Stimulated activated CD8-positive, alpha-beta memory T cell treated with anti-CD3 and anti-CD28 coated beads, Interleukin-12 subunit alpha, Interleukin-12 subunit beta, amount 100 ng/mL, for 4 hours (primary cell): ENCODE data around the gene AVP.
"Not testable (repeated sequence)": the region's sequence is repeated elsewhere in the genome, so short reads cannot be mapped to it uniquely, and the experiment has no call there.

Source experiments
- DNase-seq: peaks from one replicate; pipeline ENCODE4 v3.0.0-alpha.2; 2020; ENCODE audit warnings: low read depth

AVP gene, protein sequence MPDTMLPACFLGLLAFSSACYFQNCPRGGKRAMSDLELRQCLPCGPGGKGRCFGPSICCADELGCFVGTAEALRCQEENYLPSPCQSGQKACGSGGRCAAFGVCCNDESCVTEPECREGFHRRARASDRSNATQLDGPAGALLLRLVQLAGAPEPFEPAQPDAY

DNA sequence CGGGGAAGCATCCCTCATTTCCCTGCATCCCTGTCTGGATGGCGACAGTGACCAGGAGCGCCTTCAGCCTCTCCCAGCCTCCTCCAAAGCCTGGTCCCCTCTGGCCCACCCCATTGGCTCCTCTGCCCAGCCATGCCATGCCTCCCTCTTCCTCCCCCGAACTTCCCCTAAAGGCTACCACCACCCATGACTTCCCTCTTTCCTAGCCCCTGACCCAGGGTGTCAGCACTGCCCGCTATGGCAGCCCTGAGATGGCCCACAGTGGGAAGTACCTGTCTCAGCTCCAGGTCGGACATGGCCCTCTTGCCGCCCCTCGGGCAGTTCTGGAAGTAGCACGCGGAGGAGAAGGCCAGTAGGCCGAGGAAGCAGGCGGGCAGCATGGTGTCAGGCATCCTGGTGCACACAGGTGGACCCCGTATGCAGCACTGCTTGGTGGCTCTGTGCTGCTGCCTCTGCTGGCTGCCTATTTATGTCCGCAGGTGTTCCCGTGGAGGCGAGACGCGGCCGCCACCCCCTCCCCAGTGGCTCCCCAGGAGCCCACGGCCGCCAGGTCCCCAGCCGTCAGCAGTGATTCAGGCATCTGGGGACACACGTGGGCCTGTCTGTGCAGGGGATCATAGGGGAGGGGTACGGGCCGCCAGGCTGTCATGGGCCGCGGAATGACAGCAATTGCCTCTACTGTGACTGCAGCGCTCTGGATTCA lies at the start of gene AVP:
Gene AVP (minus strand): TSS at position 442 of the 703 bp plus-strand sequence. CDS start 50 bp downstream, at position 392.
- no peak for DNase-seq

DNA sequence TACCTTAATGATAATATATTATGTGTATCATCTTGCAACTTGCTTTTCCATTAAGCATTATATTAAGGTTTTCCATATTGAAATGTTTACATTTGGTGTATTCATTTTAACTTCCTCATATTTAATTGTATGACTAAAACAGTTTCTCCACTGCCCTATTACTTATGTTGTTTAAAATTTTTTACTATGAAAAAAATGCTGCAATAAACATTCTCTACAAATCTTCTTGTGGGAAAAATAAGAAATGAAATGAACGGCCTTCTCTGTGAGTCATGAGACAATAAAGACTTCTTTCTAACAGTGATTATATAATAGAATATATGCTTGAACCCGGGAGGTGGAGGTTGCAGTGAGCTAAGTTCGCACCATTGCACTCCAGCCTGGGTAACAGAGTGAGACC lies 49.6 kb upstream of the AVP start:
- DNase-seq = no peak

DNA sequence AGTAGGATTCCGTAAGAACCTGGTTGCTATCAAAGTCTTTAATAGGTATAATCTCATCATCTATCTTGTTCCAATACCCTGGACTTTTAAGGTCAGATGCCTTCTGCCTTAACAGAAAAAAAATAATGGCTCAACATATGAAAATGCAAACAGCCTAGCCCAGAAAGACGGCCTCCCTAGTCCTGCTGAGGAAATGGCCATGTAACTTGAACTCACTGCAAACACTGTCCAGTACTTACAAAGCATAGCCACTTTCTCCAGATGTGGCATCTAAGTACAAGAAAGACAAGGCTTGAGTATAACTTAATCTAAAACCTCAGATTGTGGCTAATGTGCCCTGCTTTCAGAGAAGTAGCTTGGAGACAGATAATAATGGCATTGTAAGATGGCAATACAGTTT lies 48.6 kb upstream of the AVP start:
- DNase-seq = no peak

DNA sequence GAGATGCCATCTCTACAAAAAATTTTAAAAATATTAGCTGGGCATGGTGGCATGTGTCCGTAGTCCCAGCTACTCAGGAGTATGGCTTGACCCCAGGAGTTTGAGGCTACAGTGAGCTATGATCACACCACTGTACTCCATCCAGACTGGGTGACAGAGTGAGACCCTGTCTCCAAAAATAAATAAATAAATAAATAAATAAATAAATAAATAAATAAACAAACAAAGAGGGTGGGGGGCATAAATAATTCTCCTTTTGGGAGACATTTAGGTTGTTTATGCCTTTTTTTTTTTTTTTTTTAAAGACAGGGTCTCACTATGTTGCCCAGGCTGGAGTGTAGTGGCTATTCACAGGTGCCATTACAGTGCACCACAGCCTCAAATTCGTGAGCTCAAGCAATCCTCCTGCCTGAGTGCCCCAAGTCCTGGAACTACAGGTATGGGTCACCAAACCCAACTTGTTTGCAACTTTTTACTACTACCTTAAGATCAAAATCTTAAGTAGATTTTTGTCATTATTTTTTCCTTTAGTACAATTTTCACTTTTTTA lies 45.6 kb upstream of the AVP start:
- no peak for DNase-seq

DNA sequence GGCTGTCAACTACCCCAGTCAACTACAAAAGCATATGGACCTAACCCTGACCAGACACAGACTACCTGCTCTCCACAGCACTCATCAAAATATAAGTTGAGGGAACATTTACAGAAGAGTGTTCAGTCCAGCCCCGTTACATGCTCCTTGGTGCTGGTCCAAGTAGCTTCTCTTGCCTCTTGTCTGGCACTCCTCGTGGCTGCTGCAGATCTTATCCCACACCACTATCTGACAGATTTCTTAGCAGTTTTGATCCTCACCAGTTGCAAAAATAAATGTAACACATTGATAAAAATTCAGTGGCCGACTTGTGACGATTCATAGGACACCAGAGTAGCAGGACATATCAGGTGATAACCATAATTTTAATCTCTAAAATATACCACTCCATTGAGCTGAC lies 44.6 kb upstream of the AVP start:
- DNase-seq = no peak

DNA sequence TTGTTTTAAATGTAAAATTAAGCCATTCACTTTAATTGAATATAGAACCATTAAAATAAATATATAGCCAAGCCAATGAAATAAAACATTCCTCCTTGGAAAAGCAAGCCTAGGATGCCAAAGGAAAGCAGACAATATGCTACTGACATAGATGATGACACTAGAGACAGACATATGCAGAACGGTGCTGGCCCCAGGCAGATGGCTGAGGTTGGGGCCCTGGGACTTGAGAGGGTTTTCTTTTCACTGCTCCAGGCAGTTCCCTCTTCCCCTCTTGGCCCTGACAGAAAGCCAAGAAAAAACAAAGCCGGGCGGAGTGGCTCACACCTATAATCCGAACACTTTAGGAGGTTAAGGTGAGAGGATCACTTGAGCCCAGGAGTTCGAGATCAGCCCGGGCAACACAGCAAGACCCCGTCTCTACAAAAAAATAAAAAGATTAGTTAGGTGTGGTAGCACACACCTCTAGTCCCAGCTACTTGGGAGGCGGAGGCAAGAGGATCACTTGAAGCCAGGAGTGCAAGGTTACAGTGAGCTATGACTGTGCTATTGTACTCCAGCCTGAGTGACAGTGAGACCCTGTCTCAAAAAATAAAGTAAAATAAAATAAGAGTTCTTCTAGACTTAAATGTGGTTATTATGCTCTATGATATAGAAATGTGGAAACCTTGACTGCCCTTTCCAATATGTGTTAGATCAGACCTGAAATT lies 43.9 kb upstream of the AVP start:
- no peak for DNase-seq

DNA sequence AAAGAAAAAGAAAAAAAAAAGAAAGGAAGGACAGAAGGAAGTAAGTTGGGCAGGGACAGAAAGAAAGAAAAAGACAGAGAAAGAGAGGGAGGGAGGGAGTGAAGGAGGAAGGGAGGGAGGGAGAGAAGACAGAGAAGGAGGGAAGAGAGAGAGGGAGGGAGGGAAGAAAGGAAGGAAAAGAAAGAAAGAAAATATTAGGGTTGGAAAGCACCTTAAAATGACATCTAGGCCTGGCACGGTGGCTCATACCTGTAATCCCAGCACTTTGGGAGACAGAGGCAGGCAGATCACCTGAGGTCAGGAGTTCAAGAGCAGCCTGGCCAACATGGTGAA lies 42.0 kb upstream of the AVP start:
- DNase-seq = no peak

DNA sequence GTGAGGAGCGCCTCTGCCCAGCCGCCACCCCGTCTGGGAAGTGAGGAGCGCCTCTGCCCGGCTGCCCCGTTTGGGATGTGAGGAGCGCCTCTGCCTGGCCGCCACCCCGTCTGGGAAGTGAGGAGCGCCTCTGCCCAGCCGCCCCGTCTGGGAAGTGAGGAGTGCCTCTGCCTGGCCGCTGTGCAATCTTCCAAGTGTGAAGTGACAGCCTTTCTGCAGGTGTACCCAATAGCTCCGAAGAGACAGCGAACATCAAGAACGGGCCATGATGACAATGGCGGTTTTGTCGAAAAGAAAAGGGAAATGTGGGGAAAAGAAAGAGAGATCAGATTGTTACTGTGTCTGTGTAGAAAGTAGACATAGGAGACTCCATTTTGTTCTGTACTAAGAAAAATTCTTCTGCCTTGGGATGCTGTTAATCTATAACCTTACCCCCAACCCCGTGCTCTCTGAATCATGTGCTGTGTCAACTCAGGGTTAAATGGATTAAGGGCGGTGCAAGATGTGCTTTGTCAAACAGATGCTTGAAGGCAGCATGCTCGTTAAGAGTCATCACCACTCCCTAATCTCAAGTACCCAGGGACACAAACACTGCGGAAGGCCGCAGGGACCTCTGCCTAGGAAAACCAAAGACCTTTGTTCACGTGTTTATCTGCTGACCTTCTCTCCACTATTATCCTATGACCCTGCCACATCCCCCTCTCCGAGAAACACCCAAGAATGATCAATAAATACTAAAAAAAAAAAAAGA lies 41.4 kb upstream of the AVP start:
- not testable (repeated sequence) for DNase-seq

DNA sequence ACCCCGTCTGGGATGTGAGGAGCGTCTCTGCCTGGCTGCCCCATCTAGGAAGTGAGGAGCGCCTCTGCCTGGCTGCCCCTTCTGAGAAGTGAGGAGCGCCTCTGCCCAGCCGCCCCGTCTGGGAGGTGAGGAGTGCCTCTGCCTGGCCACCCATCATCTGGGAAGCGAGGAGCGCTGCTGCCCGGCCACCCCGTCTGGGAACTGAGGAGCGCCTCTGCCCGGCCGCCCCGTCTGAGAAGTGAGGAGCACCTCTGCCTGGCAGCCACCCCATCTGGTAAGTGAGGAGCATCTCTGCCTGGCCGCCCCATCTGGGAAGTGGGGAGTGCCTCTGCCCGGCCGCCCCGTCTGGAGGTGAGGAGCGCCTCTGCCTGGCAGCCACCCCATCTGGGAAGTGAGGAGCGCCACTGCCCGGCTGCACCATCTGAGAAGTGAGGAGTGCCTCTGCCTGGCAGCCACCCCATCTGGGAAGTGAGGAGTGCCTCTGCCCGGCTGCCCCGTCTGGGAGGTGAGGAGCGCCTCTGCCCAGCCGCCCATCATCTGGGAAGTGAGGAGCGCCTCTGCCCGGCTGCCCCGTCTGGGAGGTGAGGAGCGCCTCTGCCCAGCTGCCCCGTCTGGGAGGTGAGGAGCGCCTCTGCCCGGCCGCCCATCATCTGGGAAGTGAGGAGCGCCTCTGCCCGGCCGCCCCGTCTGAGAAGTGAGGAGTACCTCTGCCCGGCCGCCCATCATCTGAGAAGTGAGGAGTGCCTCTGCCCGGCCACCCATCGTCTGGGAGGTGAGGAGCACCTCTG lies 40.4 kb upstream of the AVP start:
- not testable (repeated sequence) for DNase-seq

DNA sequence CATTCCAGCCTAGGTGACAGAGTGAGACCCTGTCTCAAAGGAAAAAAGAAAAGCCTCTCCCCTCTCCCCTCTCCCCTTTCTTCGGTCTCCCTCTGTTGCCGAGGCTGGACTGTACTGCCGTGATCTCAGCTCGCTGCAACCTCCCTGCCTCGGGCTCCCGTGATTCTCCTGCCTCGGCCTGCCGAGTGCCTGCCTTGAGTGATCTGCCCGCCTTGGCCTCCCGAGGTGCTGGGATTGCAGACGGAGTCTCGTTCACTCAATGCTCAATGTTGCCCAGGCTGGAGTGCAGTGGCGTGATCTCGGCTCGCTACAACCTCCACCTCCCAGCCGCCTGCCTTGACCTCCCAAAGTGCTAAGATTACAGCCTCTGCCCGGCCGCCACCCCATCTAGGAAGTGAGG lies 39.6 kb upstream of the AVP start:
- not testable (repeated sequence) for DNase-seq

DNA sequence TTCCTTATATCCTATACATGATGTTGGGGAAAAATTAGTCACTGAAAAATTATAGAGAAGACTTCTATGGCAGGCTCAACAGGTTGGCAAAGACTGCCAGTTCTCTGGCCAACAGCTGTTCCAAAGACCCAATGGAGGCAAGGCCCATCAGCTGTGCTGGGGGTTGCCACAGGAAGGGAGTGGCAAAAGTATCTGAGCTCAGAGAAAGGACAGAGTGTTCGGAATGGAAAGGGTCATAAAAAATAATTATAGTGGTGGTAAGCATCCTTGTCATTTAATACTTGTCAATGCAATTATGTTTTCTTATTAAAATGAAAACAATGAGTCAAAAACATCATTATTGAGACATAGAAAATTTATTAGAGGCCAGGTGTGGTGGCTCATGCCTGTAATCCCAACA lies 39.0 kb upstream of the AVP start:
- no peak for DNase-seq

DNA sequence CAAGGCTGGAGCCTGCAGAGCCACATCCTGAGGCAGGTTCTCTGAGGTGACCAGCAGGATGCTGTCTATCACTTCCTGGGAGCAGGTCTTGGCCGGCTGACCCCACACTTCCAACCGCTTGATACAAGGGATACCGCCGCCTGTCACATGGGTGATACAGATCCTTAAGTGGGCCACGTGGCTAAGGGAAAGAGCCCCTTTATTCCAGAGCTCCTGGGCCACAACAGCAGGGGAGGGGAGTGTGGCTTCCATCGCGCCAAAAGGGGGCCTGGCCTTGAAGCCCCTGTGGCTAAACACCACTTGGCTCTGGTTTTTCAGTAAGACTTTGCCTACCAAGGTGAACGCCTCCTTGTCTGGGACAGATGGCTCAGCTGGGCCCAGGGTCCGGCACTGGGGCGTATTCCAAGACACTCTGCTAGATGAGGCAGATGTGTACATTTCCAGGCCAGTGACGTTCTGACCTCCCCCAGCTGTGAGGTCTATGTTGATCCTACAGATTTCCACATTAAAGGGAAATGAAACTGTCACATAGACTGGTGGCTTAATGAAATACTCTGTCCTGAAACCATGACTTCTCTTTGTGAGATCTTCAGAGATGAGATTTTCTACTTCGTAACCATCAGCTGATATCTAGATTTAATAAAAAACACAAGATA lies 37.6 kb upstream of the AVP start:
- no peak for DNase-seq

DNA sequence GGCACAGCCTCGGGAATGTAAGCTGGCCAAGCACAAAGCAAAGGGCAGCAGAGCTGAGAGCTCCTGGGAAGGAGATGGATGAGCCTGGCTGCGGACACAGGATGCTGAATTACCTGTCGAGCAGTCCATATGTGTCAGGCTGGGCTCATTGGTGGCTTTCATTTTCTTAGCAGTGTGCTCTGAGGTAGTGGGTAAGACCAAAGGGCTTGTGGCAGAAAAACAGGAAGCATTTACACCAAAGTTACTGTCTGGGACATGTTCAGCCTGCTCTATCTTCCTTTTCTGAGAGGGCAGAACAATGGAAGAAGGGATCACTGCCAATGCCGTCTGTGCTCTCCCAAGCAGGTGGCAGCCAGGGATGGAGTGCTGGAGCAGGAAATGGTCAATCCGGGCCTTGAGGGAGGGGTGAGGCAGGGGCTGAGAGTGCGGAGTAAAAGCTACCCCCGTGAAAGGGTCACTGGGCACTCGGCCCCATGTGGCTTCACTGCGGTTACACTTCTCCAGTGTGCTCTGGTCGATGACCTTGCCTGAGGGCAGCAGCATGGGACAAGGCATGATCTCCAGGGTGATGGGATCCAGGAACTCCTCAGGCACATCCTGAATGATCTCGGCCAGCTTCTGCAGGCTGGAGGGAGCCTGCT lies 36.9 kb upstream of the AVP start:
- DNase-seq = no peak

DNA sequence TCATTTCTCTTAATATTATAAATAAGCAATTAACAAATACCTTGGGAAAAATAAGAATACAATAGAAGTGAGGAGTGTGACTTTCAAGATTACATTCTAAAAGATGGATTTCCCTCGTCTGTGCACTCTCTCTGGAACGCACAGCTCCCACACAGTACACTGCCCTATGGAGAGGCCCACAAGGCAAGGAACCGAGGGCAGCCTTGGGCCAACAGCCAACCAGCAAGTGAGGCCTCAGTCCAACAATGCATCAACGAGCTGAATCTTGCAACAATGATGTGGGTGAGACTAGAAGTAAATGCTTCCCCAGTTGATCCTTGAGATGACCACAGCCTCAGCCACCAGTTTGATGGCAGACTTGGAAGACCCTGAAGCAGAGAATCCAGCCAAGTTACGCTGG lies 34.5 kb upstream of the AVP start:
- no peak for DNase-seq

DNA sequence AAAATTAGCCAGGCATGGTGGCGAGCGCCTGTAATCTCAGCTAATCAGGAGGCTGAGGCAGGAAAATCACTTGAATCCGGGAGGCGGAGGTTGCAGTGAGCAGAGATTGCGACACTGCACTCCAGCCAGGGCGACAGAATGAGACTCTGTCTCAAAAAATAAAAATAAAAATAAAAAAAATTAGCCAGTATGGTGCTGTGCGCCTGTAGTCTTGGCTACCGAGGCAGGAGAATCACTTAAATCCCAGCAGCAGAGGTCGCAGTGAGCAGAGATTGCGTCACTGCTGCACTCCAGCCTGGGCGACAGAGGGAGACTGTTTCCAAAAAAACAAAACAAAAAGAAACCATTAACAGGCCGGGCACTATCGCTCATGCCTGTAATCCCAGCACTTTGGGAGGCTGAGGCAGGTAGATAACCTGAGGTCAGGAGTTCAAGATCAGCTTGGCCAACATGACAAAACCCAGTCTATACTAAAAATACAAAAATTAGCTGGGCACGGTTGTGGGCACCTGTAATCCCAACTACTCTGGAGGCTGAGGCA lies 33.4 kb upstream of the AVP start:
- DNase-seq = not testable (repeated sequence)

DNA sequence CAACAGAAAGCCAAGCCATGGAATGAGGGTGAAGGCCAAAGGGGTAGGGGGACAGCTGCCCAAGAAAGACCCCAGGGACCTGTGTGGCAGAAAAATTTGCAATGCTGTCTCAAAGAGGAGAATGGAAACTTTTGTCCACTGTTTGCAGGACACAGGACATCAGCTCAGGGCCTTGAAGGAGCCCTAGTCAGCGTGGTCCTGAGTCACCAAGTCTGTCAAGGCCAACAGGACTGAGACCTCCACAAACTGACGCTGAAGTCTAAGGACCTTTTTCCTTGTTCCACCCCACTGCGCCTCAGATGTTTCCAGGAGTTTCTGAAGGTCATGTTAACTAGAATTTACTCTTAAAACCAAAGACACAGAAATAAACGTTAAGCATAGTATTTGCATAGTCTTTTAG lies 31.8 kb upstream of the AVP start:
- no peak for DNase-seq

DNA sequence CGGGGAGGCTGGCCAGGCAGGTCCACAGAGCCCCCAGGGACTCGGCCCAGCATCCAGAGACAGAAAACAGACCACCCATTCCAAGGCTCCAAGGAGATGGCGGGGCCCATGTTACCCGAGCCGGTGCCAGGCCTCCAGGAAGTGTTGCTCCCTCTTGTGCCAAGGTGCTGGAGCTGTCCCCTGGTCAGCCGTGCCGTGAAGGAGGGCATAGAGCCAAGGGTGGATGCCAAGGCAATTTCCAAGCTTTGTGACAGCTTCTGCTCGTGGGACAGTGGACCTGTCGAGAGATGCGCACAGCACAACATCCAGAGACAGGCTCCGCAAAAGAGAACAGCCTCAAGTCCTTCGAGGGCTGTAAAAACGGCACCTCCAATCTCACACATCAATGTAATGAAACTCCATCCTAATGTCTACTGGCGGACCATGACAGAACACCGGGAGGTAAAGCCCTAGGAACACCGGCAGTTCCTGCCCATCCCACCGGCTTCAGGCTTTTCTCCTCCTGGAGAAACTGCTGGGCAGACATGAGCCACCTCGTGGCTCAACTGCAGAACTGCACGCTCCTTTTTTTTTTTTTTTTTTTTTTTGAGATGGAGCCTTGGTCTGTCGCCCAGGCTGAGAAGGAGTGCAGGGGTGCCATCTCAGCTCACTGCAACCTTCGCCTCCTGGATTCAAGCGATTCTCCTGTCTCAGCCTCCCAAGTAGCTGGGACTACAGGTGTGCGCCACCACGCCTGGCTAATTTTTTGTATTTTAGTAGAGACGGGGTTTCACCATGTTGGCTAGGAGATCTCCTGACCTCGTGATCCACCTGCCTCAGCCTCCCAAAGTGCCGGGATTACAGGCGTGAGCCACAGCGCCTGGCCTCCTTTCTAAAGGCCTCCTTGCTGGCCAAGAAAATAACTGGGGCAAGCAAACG lies 30.9 kb upstream of the AVP start:
- DNase-seq = no peak

DNA sequence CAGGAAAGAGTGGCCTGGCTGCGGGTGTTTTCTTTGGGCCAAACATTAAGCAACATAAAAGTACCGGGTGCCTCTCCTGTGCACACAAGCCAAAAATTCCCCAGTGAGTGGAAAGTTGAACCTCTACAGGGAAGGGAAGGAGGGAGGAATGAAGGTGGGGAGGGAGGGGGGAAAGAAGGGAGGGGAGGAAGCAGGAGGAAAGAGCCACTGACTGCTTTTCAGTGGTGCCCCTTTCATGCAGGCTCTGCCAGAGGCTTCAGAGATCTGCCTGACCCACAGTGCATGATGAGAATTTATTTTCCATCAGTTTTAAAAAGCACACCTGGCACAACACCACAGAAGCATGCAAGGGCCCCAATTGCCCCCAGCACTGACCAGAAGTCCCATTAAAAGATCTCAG lies 27.5 kb upstream of the AVP start:
- DNase-seq = no peak

DNA sequence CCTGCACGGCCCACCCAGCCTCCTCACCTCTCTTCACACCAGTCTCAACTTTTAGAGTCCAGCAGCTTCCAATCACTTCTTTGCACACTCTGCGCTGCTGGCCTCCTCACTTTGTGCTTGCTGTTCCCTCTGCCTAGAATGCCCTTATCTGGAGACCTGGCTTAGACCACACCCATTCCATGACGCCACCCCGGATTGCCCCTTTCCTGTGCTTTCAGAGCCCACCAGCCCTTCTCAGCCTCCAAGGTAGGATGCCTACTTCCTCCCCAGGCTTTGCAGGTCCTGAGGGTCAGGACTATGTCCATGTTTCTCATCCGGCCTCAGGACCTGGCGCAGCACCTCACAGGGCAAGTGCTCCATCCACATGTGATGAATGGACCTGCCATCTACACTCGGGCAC lies 27.0 kb upstream of the AVP start:
- no peak for DNase-seq
